SK-N-SH (cell line): ENCODE measurements around the gene OAF.

Experiments
- CHD2 ChIP-seq: fragments of 150-350 bp; IDR thresholded peaks from 2 replicates; pipeline ENCODE4 v1.6.1; 2018; ENCODE audit warnings: low read length; ENCODE audit not compliant: partially characterized antibody
- MXI1 ChIP-seq: IDR thresholded peaks from 2 replicates; pipeline ENCODE4 v1.6.1; 2012; ENCODE audit warnings: mild to moderate bottlenecking, low read depth, low read length, improper control_type of control experiment
- POLR2AphosphoS5 ChIP-seq: IDR thresholded peaks from 2 replicates; pipeline ENCODE4 v1.6.1; 2012; ENCODE audit warnings: low read depth, low read length
- RAD21 ChIP-seq: IDR thresholded peaks from 2 replicates; pipeline ENCODE4 v1.6.1; 2012; ENCODE audit warnings: mild to moderate bottlenecking, low read length
- RFX5 ChIP-seq: IDR thresholded peaks from 2 replicates; pipeline ENCODE4 v1.6.1; 2012; ENCODE audit warnings: mild to moderate bottlenecking, improper control_type of control experiment, low read length
- SIN3A ChIP-seq: IDR thresholded peaks from 2 replicates; pipeline ENCODE4 v1.6.1; 2012; ENCODE audit warnings: low read depth, mild to moderate bottlenecking, low read length, moderate library complexity, borderline replicate concordance
- TF ChIP-seq, protein P1 (sequence below): fragments of 150-350 bp; IDR thresholded peaks from 2 replicates; pipeline ENCODE4 v1.6.1; 2017; ENCODE audit warnings: antibody characterized with exemption, low read length, low read depth, borderline replicate concordance
- TF ChIP-seq, protein P2 (sequence below): fragments of 200-600 bp; sonication (generic); IDR thresholded peaks from 2 replicates; pipeline ENCODE4 v1.6.1; 2017; ENCODE audit warnings: antibody characterized with exemption, mild to moderate bottlenecking, moderate library complexity

DNA sequence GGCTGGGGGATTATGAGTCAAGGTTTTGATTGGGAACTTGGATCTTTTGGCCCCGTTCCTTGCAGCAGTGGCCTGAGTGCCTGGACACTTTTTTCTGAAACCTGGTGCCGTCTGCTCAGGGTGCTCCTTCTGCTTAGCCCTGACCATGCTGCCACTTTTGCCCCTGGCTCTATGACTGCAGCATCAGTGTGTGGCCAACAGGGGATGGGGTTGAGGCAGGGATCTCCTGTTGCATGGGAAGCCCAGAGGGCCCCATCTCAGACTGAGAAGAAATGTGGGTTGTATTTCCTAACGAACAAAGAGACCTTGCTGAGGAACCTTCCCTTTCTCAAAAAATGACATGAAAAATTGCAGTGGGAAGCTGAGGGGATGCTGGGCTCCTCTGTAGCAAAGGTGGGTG, 47.8 kb downstream of the OAF start:
- no peak for TF ChIP-seq POLR2AphosphoS5
- no peak for TF ChIP-seq MXI1
- TF ChIP-seq, protein P1, sequence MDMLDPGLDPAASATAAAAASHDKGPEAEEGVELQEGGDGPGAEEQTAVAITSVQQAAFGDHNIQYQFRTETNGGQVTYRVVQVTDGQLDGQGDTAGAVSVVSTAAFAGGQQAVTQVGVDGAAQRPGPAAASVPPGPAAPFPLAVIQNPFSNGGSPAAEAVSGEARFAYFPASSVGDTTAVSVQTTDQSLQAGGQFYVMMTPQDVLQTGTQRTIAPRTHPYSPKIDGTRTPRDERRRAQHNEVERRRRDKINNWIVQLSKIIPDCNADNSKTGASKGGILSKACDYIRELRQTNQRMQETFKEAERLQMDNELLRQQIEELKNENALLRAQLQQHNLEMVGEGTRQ: no peak
- TF ChIP-seq SIN3A: no peak
- TF ChIP-seq RAD21: no peak
- no peak for TF ChIP-seq RFX5
- TF ChIP-seq, protein P2, sequence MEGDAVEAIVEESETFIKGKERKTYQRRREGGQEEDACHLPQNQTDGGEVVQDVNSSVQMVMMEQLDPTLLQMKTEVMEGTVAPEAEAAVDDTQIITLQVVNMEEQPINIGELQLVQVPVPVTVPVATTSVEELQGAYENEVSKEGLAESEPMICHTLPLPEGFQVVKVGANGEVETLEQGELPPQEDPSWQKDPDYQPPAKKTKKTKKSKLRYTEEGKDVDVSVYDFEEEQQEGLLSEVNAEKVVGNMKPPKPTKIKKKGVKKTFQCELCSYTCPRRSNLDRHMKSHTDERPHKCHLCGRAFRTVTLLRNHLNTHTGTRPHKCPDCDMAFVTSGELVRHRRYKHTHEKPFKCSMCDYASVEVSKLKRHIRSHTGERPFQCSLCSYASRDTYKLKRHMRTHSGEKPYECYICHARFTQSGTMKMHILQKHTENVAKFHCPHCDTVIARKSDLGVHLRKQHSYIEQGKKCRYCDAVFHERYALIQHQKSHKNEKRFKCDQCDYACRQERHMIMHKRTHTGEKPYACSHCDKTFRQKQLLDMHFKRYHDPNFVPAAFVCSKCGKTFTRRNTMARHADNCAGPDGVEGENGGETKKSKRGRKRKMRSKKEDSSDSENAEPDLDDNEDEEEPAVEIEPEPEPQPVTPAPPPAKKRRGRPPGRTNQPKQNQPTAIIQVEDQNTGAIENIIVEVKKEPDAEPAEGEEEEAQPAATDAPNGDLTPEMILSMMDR: no peak
- no peak for TF ChIP-seq CHD2
